ENCODE measurements around the gene RNF225. TPM values are rescaled to one million over a fixed set of nuclear protein-coding genes. Genes with fewer than 3 reads are reported as not detected.

Gene RNF225
- total RNA-seq, 1 donor from 2014 or later: not detected

DNA sequence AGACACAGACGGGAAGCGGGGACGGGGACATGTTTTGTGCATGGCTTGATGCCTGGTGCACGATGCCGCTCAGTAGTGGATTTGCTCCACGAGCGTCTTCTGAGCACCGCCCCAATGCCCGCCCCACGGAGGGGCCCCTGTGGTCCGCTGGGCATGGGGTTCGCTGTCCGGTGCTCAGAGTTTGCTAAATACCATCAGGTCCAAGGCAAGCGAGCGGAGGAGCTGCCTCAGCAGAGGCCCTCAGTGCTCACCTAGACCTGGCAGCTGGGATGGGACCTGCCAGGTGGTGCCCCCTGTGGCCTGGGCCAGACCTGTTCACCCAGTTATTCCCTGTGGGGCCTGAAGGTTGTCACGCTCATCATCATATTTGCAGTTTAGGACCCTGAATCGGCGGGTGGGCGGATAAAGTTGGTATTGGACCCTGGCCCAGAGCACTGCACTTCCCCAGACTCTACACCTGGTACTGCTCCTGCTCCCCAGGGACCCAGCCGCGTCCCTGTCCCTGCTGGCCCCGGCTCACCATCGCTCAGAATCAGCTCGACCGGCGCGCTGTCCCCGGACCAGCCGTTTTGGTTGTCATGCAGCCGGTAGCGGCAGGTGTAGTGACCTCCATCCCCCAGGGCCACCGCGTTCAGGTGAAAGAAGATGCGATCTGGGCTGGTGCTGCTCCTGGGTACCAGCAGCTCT lies 44.4 kb upstream of the RNF225 start:
- peaks cover 12% of the 10 kb centered on the region for H3K36me3 Mint-ChIP-seq (ENCODE audit: low read depth, unreplicated experiment)
- no peak for DNase-seq (ENCODE audit: low spot score)
- H3K4me3 Mint-ChIP-seq (ENCODE audit: unreplicated experiment): no peak overlapping the region
- TF ChIP-seq, protein P1, sequence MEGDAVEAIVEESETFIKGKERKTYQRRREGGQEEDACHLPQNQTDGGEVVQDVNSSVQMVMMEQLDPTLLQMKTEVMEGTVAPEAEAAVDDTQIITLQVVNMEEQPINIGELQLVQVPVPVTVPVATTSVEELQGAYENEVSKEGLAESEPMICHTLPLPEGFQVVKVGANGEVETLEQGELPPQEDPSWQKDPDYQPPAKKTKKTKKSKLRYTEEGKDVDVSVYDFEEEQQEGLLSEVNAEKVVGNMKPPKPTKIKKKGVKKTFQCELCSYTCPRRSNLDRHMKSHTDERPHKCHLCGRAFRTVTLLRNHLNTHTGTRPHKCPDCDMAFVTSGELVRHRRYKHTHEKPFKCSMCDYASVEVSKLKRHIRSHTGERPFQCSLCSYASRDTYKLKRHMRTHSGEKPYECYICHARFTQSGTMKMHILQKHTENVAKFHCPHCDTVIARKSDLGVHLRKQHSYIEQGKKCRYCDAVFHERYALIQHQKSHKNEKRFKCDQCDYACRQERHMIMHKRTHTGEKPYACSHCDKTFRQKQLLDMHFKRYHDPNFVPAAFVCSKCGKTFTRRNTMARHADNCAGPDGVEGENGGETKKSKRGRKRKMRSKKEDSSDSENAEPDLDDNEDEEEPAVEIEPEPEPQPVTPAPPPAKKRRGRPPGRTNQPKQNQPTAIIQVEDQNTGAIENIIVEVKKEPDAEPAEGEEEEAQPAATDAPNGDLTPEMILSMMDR (IDR thresholded peaks at IDR 0.05; ENCODE audit: unreplicated experiment): no peak
- peaks cover 6% of the 10 kb centered on the region for H3K4me1 Mint-ChIP-seq (ENCODE audit: unreplicated experiment)
- no peaks in the 10 kb centered on the region for H3K9me3 Mint-ChIP-seq (ENCODE audit: unreplicated experiment)
- H3K27ac Mint-ChIP-seq (ENCODE audit: unreplicated experiment): no peak overlapping the region
- H3K27me3 Mint-ChIP-seq (ENCODE audit: unreplicated experiment): peaks cover 14% of the 10 kb centered on the region

DNA sequence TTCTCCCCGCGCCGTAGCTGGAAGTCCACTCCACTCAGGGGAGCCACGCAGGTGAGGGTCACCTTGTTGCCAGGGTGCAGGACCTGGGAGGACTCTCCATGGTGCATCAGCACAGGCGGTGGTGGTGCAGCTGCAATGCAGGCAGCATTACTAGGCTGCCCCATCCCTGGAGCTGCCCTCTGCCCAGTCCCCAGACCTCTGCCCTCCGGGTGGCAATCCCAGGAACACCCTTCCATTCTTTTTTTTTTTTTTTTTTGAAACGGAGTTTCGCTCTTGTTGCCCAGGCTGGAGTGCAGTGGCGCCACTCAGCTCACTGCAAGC lies 43.9 kb upstream of the RNF225 start:
- Mint-ChIP-seq H3K4me1 (ENCODE audit: unreplicated experiment) (peaks cover 6% of the 10 kb centered on the region), H3K36me3 (ENCODE audit: low read depth, unreplicated experiment) (peaks cover 12% of the 10 kb centered on the region), H3K4me3 (ENCODE audit: unreplicated experiment) (no peak overlapping the region), H3K27me3 (ENCODE audit: unreplicated experiment) (peaks cover 14% of the 10 kb centered on the region), H3K9me3 (ENCODE audit: unreplicated experiment) (no peaks in the 10 kb centered on the region), H3K27ac (ENCODE audit: unreplicated experiment) (no peak overlapping the region)
- TF ChIP-seq, protein P1 (IDR thresholded peaks at IDR 0.05; ENCODE audit: unreplicated experiment): no peak
- DNase-seq (ENCODE audit: low spot score): no peak

DNA sequence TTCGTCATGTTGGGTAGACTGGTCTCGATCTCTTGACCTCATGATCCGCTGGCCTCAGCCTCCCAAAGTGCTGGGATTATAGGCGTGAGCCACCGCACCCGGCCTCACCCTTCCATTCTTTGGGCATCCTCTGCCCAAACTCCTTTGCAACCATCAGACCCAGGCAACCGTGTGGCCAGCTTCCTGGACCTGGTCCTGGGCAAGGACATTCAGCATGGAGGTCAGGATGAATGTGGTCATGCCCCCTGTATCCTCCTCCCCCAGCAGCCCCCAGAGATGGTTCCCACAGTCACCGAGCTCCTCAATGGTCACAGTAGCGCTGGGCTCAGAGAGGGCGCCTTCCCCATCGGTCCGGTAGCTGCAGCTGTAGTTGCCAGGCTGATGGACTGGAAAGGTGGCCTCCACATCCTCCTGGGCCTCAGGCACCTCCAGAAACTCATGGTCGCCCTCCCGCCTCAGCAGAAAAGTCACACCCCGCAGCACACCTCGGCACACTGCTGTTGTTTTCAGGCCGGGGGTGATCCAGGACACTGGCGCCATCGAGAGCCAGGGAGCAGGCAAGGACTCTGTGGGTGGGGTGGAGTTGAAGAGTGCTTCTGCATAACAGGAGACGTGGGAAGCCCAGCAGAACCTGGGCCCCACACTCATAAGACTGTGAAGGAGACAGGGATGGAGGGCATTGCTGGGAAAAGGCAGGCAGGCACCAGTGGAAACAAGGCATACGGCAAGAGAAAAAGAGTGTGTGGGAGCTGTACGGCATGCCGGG lies 43.3 kb upstream of the RNF225 start:
- H3K27ac Mint-ChIP-seq (ENCODE audit: unreplicated experiment): no peak overlapping the region
- TF ChIP-seq, protein P1 (IDR thresholded peaks at IDR 0.05; ENCODE audit: unreplicated experiment): no peak
- peaks cover 12% of the 10 kb centered on the region for H3K36me3 Mint-ChIP-seq (ENCODE audit: low read depth, unreplicated experiment)
- peaks cover 6% of the 10 kb centered on the region for H3K4me1 Mint-ChIP-seq (ENCODE audit: unreplicated experiment)
- H3K9me3 Mint-ChIP-seq (ENCODE audit: unreplicated experiment): no peaks in the 10 kb centered on the region
- no peak for DNase-seq (ENCODE audit: low spot score)
- H3K27me3 Mint-ChIP-seq (ENCODE audit: unreplicated experiment): peaks cover 14% of the 10 kb centered on the region
- H3K4me3 Mint-ChIP-seq (ENCODE audit: unreplicated experiment): peak overlapping the region; percentile 34

DNA sequence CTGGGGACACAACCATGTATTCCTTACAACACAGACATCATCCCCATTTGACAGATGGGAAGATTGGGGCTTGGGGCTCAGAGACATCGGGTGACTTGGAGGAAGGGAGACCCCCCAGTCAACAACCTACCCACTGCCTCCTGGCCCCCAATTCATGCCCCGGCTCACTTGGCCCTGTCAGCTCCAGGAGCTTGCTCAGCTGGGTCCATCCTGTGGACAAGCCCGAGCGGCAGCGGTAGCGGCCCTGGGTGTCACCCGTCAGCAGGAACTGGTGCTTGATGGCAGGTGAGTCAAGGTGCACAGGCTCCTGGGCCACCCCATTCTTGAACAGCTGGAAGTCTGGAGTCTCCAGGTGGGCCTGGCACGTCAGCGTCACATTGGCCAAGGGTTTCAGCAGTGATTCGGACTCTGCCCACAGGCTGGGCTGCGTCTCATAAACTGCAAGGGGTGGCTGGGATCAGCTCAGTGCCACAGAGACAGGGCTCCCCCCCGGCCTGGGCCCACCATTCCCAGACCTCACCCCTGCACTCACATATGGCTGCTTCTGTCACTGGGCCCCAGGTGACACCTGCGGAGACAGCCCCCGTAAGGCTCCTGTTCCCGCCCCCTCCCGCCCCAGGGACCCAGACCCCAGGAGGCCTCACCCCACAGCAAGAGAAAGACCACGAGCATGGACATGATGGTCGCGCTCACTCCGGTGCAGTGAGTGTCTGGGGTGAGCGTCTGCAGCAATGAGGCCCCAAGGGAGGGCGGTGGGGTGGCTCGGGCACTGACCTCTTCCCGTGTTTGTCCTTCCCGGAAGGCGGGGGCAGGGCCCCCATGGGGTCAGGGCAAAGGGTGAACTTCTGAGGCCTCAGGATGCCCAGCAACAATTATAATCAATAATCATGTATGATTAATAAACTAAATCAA lies 42.4 kb upstream of the RNF225 start, which contains the start of gene A1BG:
TSS of gene A1BG (minus strand) at position 733 of the 912 bp plus-strand sequence. CDS start at position 678, 55 bp downstream.
- Mint-ChIP-seq H3K36me3 (ENCODE audit: low read depth, unreplicated experiment) (peaks cover 12% of the 10 kb centered on the region), H3K27me3 (ENCODE audit: unreplicated experiment) (peaks cover 14% of the 10 kb centered on the region), H3K9me3 (ENCODE audit: unreplicated experiment) (no peaks in the 10 kb centered on the region), H3K4me3 (ENCODE audit: unreplicated experiment) (peak within 1 kb of the TSS; percentile 34), H3K27ac (ENCODE audit: unreplicated experiment) (no peak within 1 kb of the TSS), H3K4me1 (ENCODE audit: unreplicated experiment) (peaks cover 6% of the 10 kb centered on the region)
- DNase-seq (ENCODE audit: low spot score): no peak
- TF ChIP-seq, protein P1 (IDR thresholded peaks at IDR 0.05; ENCODE audit: unreplicated experiment): no peak

Measured in endothelial cell (in vitro differentiated cells).